Superior temporal gyrus (tissue), 1 donor: ENCODE measurements around the gene SH2D1B.
"Not testable (repeated sequence)": the region's sequence is repeated elsewhere in the genome, so short reads cannot be mapped to it uniquely, and the experiment has no call there.

Experiments used
- DNase-seq: peaks from one replicate; pipeline ENCODE4 v3.0.0-alpha.2; 2016; ENCODE audit errors: extremely low spot score

The SH2D1B gene

GRCh38 chr1:162412002-162412401 lies at the start of gene SH2D1B:
SH2D1B (minus strand) TSS chr1:162412136; CDS start chr1:162412016, 120 bp downstream.
- DNase-seq, result no peak

GRCh38 chr1:162458236-162458635 lies 46.3 kb upstream of the SH2D1B start:
- DNase-seq, result no peak

GRCh38 chr1:162456323-162456722 lies 44.4 kb upstream of the SH2D1B start:
- no peak for DNase-seq

GRCh38 chr1:162454361-162454760 lies 42.4 kb upstream of the SH2D1B start:
- DNase-seq, result not testable (repeated sequence)

- DNase-seq, result no peak
These were observed 35.0 kb upstream of the SH2D1B start for GRCh38 chr1:162446946-162447345.

GRCh38 chr1:162444903-162445302 lies 33.0 kb upstream of the SH2D1B start:
- no peak for DNase-seq

GRCh38 chr1:162432977-162433713 lies 21.2 kb upstream of the SH2D1B start:
- not testable (repeated sequence) for DNase-seq

- no peak for DNase-seq
These were observed 18.6 kb upstream of the SH2D1B start for GRCh38 chr1:162430583-162430982.

- no peak for DNase-seq
These were observed 10.9 kb upstream of the SH2D1B start for GRCh38 chr1:162422662-162423375.

GRCh38 chr1:162421258-162422164 lies 9.6 kb upstream of the SH2D1B start:
- no peak for DNase-seq

- no peak for DNase-seq
These were observed 8.2 kb upstream of the SH2D1B start for GRCh38 chr1:162420120-162420519.

GRCh38 chr1:162419450-162419931 lies 7.6 kb upstream of the SH2D1B start:
- not testable (repeated sequence) for DNase-seq

- DNase-seq, result not testable (repeated sequence)
These were observed 6.6 kb upstream of the SH2D1B start for GRCh38 chr1:162418584-162418983.

- no peak for DNase-seq
These were observed 5.7 kb upstream of the SH2D1B start for GRCh38 chr1:162417650-162418049.

- no peak for DNase-seq
These were observed 5.0 kb upstream of the SH2D1B start for GRCh38 chr1:162416909-162417308.

GRCh38 chr1:162416215-162416614 lies 4.3 kb upstream of the SH2D1B start:
- DNase-seq, result no peak

GRCh38 chr1:162407539-162407938 lies 4.4 kb downstream of the SH2D1B start:
- DNase-seq, result no peak

GRCh38 chr1:162406811-162407210 lies 5.1 kb downstream of the SH2D1B start:
- no peak for DNase-seq

GRCh38 chr1:162405800-162406199 lies 6.1 kb downstream of the SH2D1B start:
- no peak for DNase-seq

GRCh38 chr1:162404550-162405160 lies 7.3 kb downstream of the SH2D1B start:
- no peak for DNase-seq

GRCh38 chr1:162400790-162401355 lies 11.1 kb downstream of the SH2D1B start:
- DNase-seq, result no peak
